Stomach (tissue), 4 donors: Measurements from ENCODE around the gene MATK.

ENCODE experiments used
- CTCF ChIP-seq, 7 experiments: fragments of 450-650 bp in 4 of 7; fragments of 200-600 bp in 3 of 7; sonication (generic) in 3 of 7; IDR thresholded peaks; one replicate each; pipeline ENCODE4 v1.5.1; 2016 to 2019; ENCODE audit warnings: antibody characterized with exemption in 7 of 7, control low read depth in 2 of 7, mild to moderate bottlenecking in 1 of 7
- POLR2A ChIP-seq, 4 donors: fragments of 450-650 bp; IDR thresholded peaks; one replicate each; pipeline ENCODE4 v1.6.1; 2016; ENCODE audit warnings: antibody characterized with exemption in 4 of 4, control low read depth in 2 of 4, mild to moderate bottlenecking in 1 of 4, moderate library complexity in 1 of 4
- POLR2AphosphoS5 ChIP-seq, 3 donors: sonication (generic); formaldehyde crosslinking; IDR thresholded peaks; one replicate each; pipeline ENCODE4 v1.6.1; 2016; ENCODE audit warnings: antibody characterized with exemption in 3 of 3

DNA sequence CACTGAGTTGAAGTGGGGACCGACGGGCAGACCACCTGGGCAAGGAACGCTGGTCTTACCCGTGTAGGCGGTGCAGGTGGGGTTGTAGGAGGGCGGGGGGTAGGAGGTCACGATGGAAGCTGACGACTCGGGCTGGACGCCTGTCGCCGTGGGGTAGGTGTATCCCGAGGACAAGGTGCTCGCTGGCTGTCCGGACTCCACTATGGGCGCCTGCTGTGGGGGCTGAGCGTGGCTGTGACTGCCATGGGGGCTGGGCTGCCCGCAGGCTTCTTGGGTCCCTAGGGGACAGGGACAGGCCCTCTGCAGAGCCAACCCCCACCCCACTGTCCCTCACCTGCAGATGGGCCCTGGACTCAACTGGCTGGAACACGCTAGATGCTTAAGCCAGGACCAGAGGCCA lies 45.4 kb upstream of the MATK start:
- TF ChIP-seq POLR2A (IDR thresholded peaks at IDR 0.05), result no peak
- TF ChIP-seq CTCF (IDR thresholded peaks at IDR 0.05), result no peak
- TF ChIP-seq POLR2AphosphoS5 (IDR thresholded peaks at IDR 0.05), result no peak
